CD4-positive, alpha-beta T cell treated with Interleukin-21 for 1 hour (primary cell): ENCODE data around the gene PRKCA.
"Not testable (repeated sequence)": the region's sequence is repeated elsewhere in the genome, so short reads cannot be mapped to it uniquely, and the experiment has no call there.

Experiments
- DNase-seq: peaks from one replicate; pipeline ENCODE4 v3.0.0-alpha.2; 2020

Gene PRKCA

GRCh38 chr17:66595893-66596292 lies 293.5 kb downstream of the PRKCA start:
- no peak for DNase-seq

DNA sequence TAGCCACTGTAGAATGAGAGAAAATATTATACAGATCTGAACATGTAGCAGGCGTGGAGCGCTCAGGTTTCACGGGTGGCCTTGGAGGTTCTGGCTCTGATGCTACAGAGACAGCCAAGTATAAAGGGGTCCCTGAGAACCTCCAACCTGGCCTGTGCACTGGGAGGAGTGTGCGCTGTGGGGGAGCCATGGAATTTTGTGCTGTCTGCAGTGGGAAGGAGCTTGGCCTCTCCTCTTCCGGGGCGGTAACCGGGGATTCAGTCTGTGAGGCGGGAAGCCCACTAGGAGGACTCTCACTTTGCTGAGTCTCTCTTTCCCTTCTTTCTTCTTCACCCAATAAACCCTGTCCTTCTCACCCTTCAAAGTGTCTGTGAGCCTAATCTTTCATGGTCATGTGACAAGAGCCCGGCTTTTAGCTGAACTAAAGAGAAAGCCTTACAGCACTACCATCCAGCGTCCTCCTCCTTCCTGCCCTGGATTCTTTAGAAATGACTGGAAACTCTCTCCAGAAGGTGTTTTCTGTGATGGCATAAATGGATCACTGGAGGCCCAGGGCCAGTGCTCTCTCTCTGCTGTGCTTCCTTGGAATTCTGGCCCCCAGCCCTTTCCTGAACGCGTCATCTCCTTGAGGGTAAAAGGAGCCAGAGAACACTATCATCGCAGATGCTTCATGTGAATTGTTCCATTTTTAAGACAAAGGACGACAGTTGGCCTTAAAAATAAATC lies 300.4 kb downstream of the PRKCA start:
- no peak for DNase-seq

DNA sequence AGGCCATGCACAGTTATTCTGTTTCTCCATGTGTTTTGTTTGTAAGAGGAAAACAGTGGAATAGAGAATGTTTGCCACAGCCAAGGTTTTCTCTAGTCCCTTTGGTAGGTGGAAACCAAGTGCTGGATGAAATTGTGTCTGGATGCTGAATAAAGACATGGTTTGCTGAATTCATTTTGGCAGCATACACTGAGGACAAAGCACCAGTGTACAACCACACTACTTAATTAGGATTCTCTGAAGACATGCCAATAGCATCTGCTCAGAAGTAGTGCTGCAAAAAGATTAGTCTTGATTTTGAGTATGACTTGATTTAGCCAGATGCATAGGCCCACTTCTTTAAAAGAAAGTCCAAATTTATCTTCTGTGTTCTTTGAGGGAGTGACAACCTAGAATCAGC lies 302.0 kb downstream of the PRKCA start:
- DNase-seq = no peak

GRCh38 chr17:66605541-66605940 lies 303.1 kb downstream of the PRKCA start:
- no peak for DNase-seq

DNA sequence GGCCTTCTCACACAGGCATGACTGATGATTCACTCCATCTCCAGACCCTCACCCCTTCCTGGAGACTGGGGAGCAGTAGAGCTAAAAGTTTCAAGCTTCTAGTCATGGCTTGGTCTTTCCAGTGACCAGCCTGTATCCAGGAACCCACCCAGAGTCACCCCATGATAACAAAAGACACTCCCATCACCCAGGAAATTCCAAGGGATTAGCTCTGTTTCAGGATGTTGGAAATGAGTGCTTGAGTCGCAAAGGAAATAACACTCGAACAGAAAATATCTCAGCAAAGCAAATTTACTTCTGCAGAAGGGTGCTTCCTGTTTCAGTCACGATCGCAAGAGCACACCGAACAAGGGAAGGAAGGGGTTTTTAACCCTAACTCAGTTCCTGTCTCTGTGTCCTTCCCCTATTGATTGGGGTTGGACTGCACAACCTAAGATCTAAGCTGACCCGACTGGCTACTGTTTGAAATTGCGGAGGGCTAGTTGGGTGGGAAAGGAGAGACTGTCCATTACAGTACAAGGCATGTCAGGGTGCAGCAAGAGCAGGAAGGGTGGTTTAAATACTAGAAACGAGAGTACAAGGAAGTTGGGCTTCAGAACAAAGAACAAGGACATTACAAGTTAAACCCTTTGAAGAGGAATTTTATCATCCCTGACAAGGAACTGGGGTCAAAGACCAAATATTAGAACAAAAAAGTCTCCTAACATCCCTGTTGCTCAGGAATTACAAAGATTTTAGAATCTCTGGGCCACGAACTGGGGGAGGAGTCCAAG lies 308.1 kb downstream of the PRKCA start:
- no peak for DNase-seq

GRCh38 chr17:66611397-66611796 lies 309.0 kb downstream of the PRKCA start:
- no peak for DNase-seq

DNA sequence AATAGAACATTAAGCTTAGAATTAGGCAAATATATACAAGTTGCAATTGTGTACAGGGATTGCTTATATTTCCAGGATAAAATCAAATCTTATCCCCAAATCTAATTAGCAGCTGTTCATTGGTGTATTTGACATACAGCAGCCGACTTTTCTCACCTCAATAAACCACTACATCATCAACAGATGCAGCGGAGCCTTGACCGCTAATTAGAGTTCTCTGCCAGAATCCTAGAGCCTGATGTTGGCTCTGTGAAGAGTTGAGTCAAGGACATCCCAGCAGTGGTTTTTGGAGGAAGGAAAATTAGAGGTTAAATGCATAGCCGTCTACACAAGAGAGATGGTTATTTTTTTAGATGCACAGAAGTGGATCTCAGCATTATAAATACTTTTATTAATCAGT lies 310.6 kb downstream of the PRKCA start:
- DNase-seq = no peak

DNA sequence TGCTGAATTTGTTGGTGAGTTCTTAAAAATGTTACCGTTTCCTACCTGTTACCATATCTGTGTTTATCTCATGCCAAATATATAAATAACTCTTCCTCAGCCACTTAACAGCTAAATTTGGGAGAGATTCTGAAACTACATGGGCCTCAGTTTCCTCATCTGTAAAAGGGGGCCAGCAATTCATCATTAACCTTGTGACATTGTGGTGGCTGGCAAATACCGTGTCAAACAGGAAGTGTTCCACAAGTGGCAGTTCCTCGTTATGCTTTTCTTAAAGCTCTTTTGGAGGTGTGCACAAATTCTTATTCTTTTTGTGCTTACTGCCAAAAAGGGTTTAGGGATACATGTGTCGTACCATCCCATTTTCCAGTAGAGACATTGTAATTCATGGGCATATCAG lies 312.1 kb downstream of the PRKCA start:
- DNase-seq = no peak

- DNase-seq = no peak
Observed at GRCh38 chr17:66619206-66619605, 316.8 kb downstream of the PRKCA start.

GRCh38 chr17:66620528-66620927 lies 318.1 kb downstream of the PRKCA start:
- DNase-seq = no peak

GRCh38 chr17:66624630-66625029 lies 322.2 kb downstream of the PRKCA start:
- not testable (repeated sequence) for DNase-seq

DNA sequence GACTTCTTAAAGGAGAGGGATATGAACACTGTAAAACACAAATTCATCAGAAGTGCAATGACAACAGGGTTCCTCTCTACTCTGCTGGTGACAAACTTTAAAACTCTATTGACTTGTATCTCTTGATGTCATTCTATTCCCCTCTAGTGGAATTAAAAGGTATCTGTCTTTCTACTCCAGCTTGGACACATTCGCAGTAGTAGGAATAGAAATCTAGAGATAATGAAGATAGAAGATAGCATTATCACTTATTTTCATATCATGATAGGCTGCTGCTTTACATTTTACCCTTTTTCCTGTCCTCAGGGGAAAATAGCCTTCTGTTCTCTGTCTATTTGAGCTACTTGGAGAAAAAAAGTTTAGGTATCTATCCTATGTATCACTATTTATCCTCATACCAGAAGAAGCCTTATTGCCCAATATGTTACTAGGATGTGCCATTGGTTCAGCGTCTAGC lies 322.9 kb downstream of the PRKCA start:
- no peak for DNase-seq

- no peak for DNase-seq
Observed at GRCh38 chr17:66627985-66628384, 325.6 kb downstream of the PRKCA start.

DNA sequence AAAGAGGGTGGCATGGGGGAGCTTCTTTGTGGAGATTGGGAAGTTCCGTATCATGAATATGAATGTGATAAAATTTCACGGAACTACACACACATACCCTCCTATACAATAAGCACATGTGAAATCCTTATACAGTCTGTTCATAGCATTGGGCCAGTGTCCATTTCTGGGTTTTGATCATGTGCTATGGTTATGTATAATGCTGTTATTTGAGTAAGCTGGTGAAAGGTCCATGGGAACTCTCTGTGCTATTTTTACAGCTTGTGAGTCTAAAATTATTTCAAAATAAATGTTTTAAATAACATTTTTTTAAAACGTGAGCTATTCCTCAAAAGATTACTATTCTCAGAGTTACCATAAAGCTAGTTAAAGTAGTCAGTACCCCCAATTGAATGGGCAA lies 327.3 kb downstream of the PRKCA start:
- DNase-seq = no peak

DNA sequence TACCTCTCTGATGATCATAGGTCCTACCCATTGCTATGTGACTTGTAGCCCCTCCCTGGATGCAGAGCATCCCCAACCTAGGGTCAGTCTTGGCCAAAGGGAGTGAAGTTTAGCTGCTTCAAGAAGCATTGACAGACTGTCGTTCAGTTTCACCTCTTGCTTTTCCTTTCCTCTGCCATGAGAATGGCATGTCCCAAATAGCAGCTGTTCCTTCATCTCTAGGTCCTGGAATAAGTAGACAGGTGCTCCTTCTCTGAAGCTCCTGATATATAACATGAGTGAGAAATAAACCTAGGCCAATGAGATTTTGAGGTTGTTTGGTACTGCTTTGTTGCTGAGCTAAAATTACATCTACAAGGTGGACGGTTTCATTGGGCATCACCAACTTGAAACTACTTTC lies 328.0 kb downstream of the PRKCA start:
- no peak for DNase-seq

GRCh38 chr17:66630828-66631472 lies 328.5 kb downstream of the PRKCA start:
- no peak for DNase-seq

DNA sequence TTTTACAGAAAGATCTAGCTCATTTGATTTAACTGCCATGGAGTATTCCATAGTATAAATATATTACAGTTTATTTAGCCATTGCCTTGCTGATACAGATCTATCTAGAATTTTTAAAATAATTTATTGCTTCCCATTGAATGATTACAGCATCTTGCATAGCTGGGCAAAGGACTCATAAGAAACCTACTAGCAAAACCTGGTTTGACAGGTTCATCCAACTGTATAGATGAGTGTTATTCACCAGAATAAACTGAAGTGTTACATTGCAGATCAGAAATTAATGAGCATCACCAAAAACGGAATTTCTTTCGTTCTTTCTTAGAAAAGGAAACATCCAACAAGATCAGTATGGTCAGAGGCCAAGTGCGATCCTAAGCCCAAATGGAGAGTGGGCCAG lies 330.3 kb downstream of the PRKCA start:
- DNase-seq = no peak

- peak; percentile 21 for DNase-seq
Observed at GRCh38 chr17:66633317-66633965, 331.0 kb downstream of the PRKCA start.

- DNase-seq = no peak
Observed at GRCh38 chr17:66634193-66634592, 331.8 kb downstream of the PRKCA start.

DNA sequence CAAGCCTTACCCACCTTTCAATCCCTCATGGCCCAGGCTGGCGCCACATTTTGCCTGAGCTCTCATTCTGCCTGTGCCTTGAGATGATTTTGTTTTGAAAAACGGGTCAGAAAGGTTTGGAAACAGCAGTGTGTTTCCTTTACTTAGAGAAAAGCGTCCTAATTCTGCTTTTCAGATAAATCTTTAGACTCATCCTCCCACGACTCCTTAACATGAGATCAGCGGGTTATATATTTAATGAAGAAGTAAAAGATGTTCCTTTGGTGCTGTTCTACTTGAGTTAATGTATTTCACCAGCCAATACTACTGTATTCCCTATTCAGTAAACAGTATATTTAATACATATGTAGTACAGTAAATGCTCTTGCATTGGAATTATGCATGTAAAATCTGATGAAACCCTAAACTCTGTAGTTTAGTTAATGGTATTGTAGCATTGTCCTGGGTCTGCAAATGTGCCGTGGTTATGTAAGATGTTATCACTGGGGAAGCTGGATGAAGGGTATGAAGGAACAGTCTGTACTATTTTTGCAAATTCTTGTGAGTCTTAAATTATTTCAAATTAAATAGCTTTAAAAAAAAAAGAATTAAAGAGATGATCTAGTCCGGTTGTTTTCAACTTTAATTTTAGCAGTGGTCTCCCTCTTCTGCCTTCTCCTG lies 333.1 kb downstream of the PRKCA start:
- no peak for DNase-seq

GRCh38 chr17:66636111-66636510 lies 333.7 kb downstream of the PRKCA start:
- DNase-seq = no peak

DNA sequence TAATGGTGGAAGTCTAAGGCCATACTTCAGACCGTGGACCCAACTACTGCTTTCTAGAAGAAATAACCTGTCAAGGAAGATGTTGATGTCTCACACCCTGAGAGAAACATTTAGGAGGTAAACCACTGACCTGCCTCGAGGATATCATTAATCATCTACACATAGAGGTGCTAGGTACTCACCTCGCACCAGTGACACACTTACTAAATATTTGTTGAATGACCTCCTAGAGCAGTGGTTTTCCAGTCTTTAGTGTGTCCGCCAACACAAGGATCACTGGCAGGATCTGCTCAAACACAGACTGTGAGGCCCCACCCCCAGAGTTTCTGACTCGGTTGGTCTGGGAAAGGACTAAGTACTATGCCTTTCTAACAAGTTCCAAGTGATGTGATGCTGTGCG lies 335.1 kb downstream of the PRKCA start:
- no peak for DNase-seq
